Measurements from ENCODE around the gene TRIM9.

The TRIM9 gene

GRCh38 chr14:51053157-51053556 lies 41.7 kb downstream of the TRIM9 start:
- no peak for DNase-seq

GRCh38 chr14:51044961-51045360 lies 49.9 kb downstream of the TRIM9 start:
- DNase-seq, result no peak

- DNase-seq, result no peak
Observed at GRCh38 chr14:51041883-51042282, 53.0 kb downstream of the TRIM9 start.

GRCh38 chr14:51041108-51041531 lies 53.8 kb downstream of the TRIM9 start:
- DNase-seq, result no peak

- DNase-seq, result no peak
Observed at GRCh38 chr14:51039252-51039651, 55.7 kb downstream of the TRIM9 start.

- no peak for DNase-seq
Observed at GRCh38 chr14:51035611-51036192, 59.2 kb downstream of the TRIM9 start.

GRCh38 chr14:51028851-51029754 lies 65.8 kb downstream of the TRIM9 start:
- no peak for DNase-seq

GRCh38 chr14:51028361-51028760 lies 66.5 kb downstream of the TRIM9 start:
- DNase-seq, result no peak

GRCh38 chr14:51024377-51024776 lies 70.5 kb downstream of the TRIM9 start:
- DNase-seq, result no peak

GRCh38 chr14:51023964-51024363 lies 70.9 kb downstream of the TRIM9 start:
- DNase-seq, result no peak

GRCh38 chr14:51022769-51023168 lies 72.1 kb downstream of the TRIM9 start:
- no peak for DNase-seq

- DNase-seq, result no peak
Observed at GRCh38 chr14:51020024-51020710, 74.7 kb downstream of the TRIM9 start.

GRCh38 chr14:51019089-51019488 lies 75.8 kb downstream of the TRIM9 start:
- DNase-seq, result no peak

- no peak for DNase-seq
Observed at GRCh38 chr14:51018521-51018920, 76.4 kb downstream of the TRIM9 start.

- no peak for DNase-seq
Observed at GRCh38 chr14:51014625-51015024, 80.3 kb downstream of the TRIM9 start.

- no peak for DNase-seq
Observed at GRCh38 chr14:51014086-51014485, 80.8 kb downstream of the TRIM9 start.

- no peak for DNase-seq
Observed at GRCh38 chr14:51012055-51012454, 82.8 kb downstream of the TRIM9 start.

- no peak for DNase-seq
Observed at GRCh38 chr14:51008446-51008845, 86.5 kb downstream of the TRIM9 start.

GRCh38 chr14:51006781-51007211 lies 88.1 kb downstream of the TRIM9 start:
- DNase-seq, result no peak

GRCh38 chr14:51006324-51006723 lies 88.6 kb downstream of the TRIM9 start:
- DNase-seq, result no peak

- DNase-seq, result no peak
Observed at GRCh38 chr14:51004801-51005526, 89.9 kb downstream of the TRIM9 start.

GRCh38 chr14:51004352-51004800 lies 90.5 kb downstream of the TRIM9 start:
- no peak for DNase-seq

GRCh38 chr14:51002406-51002999 lies 92.4 kb downstream of the TRIM9 start:
- DNase-seq, result no peak
